ENCODE results near the gene HS3ST3A1. TPM values are rescaled to one million over a fixed set of nuclear protein-coding genes. Genes with fewer than 3 reads are reported as not detected.

HS3ST3A1 gene
- total RNA-seq, 1 experiment from 2014 or later, result not detected

DNA sequence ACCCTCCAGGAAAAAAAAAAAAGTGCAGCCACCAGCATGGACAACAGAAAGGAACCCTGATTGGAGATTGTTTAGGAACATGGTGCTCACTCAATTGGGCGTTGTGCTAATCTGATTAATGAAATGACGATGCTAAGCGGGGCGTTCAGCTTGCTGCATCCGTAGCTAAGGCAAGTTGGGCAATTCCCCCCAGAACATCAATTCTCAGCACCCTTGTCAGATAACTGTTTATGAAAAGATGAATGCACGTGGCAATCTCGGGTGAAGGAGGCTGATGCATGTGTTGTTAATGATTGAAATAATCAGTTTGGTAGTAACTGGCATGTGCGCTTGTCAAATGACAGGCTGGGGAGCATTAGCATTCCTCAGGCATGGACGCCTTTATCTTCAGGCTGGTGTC, 57.0 kb downstream of the HS3ST3A1 start:
- H3K4me2 ChIP-seq (ENCODE audit: low read length), result peak overlapping the region; percentile 63
- H2AFZ ChIP-seq (ENCODE audit: low read depth, low read length, poor library complexity, severe bottlenecking), result no peak overlapping the region
- peaks cover 25 to 38% of the 10 kb centered on the region in 2 experiments for H3K4me1 ChIP-seq (ENCODE audit: control insufficient read depth in 1 of 2, insufficient read depth in 2 of 2, low read length in 2 of 2)
- DNase-seq (ENCODE audit: low read depth, low spot score) (no peak), ATAC-seq (no peak)
- H3K27me3 ChIP-seq (ENCODE audit: insufficient read depth, low read length), result no peaks in the 10 kb centered on the region
- ChIA-PET POLR2A (no interaction called here), RAD21 (ENCODE audit: low non-redundant PET in 1 of 2, low total read pairs in 2 of 2, uncharacterized antibody in 2 of 2, unreplicated experiment in 2 of 2) (no interaction called here), CTCF (no interaction called here)
- no peak for TF ChIP-seq EZH2 (IDR thresholded peaks at IDR 0.05)
- no peak for TF ChIP-seq TCF7L2 (IDR thresholded peaks at IDR 0.05; ENCODE audit: borderline replicate concordance, extremely low read depth, insufficient read depth, insufficient read length)
- TF ChIP-seq ELF1 (IDR thresholded peaks at IDR 0.05; ENCODE audit: borderline replicate concordance, low read depth), result no peak
- TF ChIP-seq, protein P1, sequence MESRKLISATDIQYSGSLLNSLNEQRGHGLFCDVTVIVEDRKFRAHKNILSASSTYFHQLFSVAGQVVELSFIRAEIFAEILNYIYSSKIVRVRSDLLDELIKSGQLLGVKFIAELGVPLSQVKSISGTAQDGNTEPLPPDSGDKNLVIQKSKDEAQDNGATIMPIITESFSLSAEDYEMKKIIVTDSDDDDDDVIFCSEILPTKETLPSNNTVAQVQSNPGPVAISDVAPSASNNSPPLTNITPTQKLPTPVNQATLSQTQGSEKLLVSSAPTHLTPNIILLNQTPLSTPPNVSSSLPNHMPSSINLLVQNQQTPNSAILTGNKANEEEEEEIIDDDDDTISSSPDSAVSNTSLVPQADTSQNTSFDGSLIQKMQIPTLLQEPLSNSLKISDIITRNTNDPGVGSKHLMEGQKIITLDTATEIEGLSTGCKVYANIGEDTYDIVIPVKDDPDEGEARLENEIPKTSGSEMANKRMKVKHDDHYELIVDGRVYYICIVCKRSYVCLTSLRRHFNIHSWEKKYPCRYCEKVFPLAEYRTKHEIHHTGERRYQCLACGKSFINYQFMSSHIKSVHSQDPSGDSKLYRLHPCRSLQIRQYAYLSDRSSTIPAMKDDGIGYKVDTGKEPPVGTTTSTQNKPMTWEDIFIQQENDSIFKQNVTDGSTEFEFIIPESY (IDR thresholded peaks at IDR 0.05; ENCODE audit: extremely low read depth, insufficient replicate concordance, low read length), result no peak
- TF ChIP-seq, protein P2, sequence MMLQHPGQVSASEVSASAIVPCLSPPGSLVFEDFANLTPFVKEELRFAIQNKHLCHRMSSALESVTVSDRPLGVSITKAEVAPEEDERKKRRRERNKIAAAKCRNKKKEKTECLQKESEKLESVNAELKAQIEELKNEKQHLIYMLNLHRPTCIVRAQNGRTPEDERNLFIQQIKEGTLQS (IDR thresholded peaks at IDR 0.05), result no peak
- TF ChIP-seq POLR2AphosphoS5 (IDR thresholded peaks at IDR 0.05; ENCODE audit: low read depth, low read length), result no peak
- TF ChIP-seq ZFX (IDR thresholded peaks at IDR 0.05), result no peak
- no peak for TF ChIP-seq SP1 (IDR thresholded peaks at IDR 0.05; ENCODE audit: low read depth)
- no peaks in the 10 kb centered on the region for H3K36me3 ChIP-seq (ENCODE audit: control insufficient read depth in 1 of 2, insufficient read depth in 2 of 2, low read length in 2 of 2)
- H3K27ac ChIP-seq (ENCODE audit: low read depth, low read length), result no peak overlapping the region
- no peaks in the 10 kb centered on the region for H3K9me3 ChIP-seq (ENCODE audit: control insufficient read depth in 1 of 2, insufficient read depth in 1 of 2, low read depth in 1 of 2, low read length in 2 of 2)
- H4K20me1 ChIP-seq (ENCODE audit: insufficient read depth), result no peaks in the 10 kb centered on the region
- H3K9ac ChIP-seq (ENCODE audit: low read length), result no peak overlapping the region
- no TSS peak for BruUV-seq (replicated peaks)
- no peak overlapping the region for H3K4me3 ChIP-seq (replicated peaks in 1 of 2; ENCODE audit: low read depth in 1 of 2, low read length in 2 of 2)
- H3K79me2 ChIP-seq (ENCODE audit: insufficient read depth, low read length), result no peaks in the 10 kb centered on the region
- H3K9me2 ChIP-seq (ENCODE audit: insufficient read depth), result no peaks in the 10 kb centered on the region
- intact Hi-C loops (cut with micrococcal nuclease), result no loop called here

DNA sequence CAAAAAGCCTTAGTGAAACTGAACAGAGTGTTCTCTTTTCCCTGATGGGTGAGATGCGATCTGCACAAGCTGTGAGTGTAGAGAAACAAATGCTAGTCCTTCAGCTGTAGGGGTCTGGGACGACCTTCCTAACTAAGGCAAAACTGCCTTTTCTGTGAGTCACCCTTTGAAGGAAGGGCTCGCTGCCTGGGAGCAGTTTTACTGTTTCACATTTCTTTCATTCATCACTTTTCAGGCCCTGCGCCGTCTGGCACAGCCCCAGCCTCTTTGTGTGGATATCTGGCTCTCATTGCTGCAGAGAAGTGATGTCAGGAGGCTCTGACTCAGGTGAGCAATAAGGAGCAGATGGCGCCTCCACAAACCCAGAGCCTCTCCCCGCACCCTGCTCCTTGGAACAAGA, 57.4 kb downstream of the HS3ST3A1 start:
- TF ChIP-seq SP1 (IDR thresholded peaks at IDR 0.05; ENCODE audit: low read depth) (peak; percentile 23; the same call in 1 of the 2 replicates), SRF (IDR thresholded peaks at IDR 0.05; ENCODE audit: low read depth) (no peak)
- Histone ChIP-seq H3K9me2 (ENCODE audit: insufficient read depth) (no peaks in the 10 kb centered on the region), H3K4me2 (ENCODE audit: low read length) (peak overlapping the region; percentile 63), H3K4me3 (replicated peaks in 1 of 2; ENCODE audit: low read depth in 1 of 2, low read length in 2 of 2) (no peak overlapping the region), H3K36me3 (ENCODE audit: control insufficient read depth in 1 of 2, insufficient read depth in 2 of 2, low read length in 2 of 2) (no peaks in the 10 kb centered on the region), H3K9me3 (ENCODE audit: control insufficient read depth in 1 of 2, insufficient read depth in 1 of 2, low read depth in 1 of 2, low read length in 2 of 2) (no peaks in the 10 kb centered on the region), H3K4me1 (ENCODE audit: control insufficient read depth in 1 of 2, insufficient read depth in 2 of 2, low read length in 2 of 2) (peaks cover 25 to 42% of the 10 kb centered on the region in 2 experiments), H3K9ac (ENCODE audit: low read length) (no peak overlapping the region), H3K79me2 (ENCODE audit: insufficient read depth, low read length) (no peaks in the 10 kb centered on the region), H3K27me3 (ENCODE audit: insufficient read depth, low read length) (no peaks in the 10 kb centered on the region), H3K27ac (ENCODE audit: low read depth, low read length) (peak overlapping the region; percentile 27; the same call in 1 of the 2 replicates), H4K20me1 (ENCODE audit: insufficient read depth) (no peaks in the 10 kb centered on the region), H2AFZ (ENCODE audit: low read depth, low read length, poor library complexity, severe bottlenecking) (peak overlapping the region; percentile 85)
- BruUV-seq (replicated peaks), result no TSS peak
- intact Hi-C loops (cut with micrococcal nuclease), result no loop called here
- ChIA-PET CTCF (no interaction called here), RAD21 (ENCODE audit: low non-redundant PET in 1 of 2, low total read pairs in 2 of 2, uncharacterized antibody in 2 of 2, unreplicated experiment in 2 of 2) (no interaction called here), POLR2A (no interaction called here)
- no peak for DNase-seq (ENCODE audit: low read depth, low spot score)
- peak; percentile 60 for ATAC-seq
